Panc1 (cell line): ENCODE measurements around the gene SPDEF.

Experiments used
- POLR2AphosphoS5 ChIP-seq: IDR thresholded peaks from 2 replicates; pipeline ENCODE4 v1.6.1; 2012; ENCODE audit warnings: mild to moderate bottlenecking, low read depth, low read length, moderate library complexity
- TF ChIP-seq, protein P1 (sequence below): fragments of 450-650 bp; IDR thresholded peaks from 2 replicates; pipeline ENCODE4 v1.5.1; 2017; ENCODE audit warnings: mild to moderate bottlenecking
- TF ChIP-seq, protein P2 (sequence below), 2 experiments: IDR thresholded peaks; 2 replicates each; pipeline ENCODE4 v1.6.1; 2011 to 2012; ENCODE audit warnings: low read depth in 2 of 2, control low read depth in 1 of 2, low read length in 1 of 2, mild to moderate bottlenecking in 1 of 2, moderate library complexity in 1 of 2; ENCODE audit not compliant: insufficient read depth in 1 of 2

DNA sequence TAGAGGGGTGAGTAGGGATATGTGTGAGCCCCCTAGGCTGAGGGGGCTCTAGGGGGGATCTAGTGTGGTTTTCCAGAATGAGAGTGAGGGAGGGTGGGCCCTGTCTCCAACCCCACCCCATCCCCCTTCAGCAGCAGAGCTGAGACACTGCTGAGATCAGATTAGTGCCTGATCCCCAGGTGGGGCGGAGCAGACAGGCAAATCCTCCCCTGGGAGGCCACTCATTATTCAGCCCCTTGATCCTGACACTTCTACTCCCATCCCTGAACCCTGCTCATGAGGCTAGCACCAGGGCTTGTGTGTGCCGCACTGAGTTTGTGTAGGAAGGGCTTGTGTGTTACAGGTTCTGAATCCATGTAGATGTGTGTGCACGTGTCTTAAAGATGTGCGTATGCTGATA is 42.5 kb downstream of the SPDEF start:
- no peak for TF ChIP-seq POLR2AphosphoS5
- TF ChIP-seq, protein P1, sequence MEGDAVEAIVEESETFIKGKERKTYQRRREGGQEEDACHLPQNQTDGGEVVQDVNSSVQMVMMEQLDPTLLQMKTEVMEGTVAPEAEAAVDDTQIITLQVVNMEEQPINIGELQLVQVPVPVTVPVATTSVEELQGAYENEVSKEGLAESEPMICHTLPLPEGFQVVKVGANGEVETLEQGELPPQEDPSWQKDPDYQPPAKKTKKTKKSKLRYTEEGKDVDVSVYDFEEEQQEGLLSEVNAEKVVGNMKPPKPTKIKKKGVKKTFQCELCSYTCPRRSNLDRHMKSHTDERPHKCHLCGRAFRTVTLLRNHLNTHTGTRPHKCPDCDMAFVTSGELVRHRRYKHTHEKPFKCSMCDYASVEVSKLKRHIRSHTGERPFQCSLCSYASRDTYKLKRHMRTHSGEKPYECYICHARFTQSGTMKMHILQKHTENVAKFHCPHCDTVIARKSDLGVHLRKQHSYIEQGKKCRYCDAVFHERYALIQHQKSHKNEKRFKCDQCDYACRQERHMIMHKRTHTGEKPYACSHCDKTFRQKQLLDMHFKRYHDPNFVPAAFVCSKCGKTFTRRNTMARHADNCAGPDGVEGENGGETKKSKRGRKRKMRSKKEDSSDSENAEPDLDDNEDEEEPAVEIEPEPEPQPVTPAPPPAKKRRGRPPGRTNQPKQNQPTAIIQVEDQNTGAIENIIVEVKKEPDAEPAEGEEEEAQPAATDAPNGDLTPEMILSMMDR, result no peak
- TF ChIP-seq, protein P2, sequence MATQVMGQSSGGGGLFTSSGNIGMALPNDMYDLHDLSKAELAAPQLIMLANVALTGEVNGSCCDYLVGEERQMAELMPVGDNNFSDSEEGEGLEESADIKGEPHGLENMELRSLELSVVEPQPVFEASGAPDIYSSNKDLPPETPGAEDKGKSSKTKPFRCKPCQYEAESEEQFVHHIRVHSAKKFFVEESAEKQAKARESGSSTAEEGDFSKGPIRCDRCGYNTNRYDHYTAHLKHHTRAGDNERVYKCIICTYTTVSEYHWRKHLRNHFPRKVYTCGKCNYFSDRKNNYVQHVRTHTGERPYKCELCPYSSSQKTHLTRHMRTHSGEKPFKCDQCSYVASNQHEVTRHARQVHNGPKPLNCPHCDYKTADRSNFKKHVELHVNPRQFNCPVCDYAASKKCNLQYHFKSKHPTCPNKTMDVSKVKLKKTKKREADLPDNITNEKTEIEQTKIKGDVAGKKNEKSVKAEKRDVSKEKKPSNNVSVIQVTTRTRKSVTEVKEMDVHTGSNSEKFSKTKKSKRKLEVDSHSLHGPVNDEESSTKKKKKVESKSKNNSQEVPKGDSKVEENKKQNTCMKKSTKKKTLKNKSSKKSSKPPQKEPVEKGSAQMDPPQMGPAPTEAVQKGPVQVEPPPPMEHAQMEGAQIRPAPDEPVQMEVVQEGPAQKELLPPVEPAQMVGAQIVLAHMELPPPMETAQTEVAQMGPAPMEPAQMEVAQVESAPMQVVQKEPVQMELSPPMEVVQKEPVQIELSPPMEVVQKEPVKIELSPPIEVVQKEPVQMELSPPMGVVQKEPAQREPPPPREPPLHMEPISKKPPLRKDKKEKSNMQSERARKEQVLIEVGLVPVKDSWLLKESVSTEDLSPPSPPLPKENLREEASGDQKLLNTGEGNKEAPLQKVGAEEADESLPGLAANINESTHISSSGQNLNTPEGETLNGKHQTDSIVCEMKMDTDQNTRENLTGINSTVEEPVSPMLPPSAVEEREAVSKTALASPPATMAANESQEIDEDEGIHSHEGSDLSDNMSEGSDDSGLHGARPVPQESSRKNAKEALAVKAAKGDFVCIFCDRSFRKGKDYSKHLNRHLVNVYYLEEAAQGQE (IDR thresholded peaks at IDR 0.05; ENCODE audit: insufficient read depth in 1 of 2, low read depth in 2 of 2, low read length in 1 of 2), result no peak
